HG02571 (cell line): ENCODE results near the gene RNH1.
"Not testable (repeated sequence)": the region's sequence is repeated elsewhere in the genome, so short reads cannot be mapped to it uniquely, and the experiment has no call there.

ENCODE experiments used
- ATAC-seq: cut with Tn5 transposase; IDR thresholded peaks from one replicate; pipeline ENCODE4 v1.9.1; 2021; ENCODE audit warnings: mild to moderate bottlenecking, moderate library complexity; ENCODE audit not compliant: unreplicated experiment

Gene RNH1

GRCh38 chr11:477052-477715, 29.9 kb downstream of the RNH1 start:
- ATAC-seq, result no peak

GRCh38 chr11:476416-476815, 30.6 kb downstream of the RNH1 start:
- no peak for ATAC-seq

GRCh38 chr11:475941-476340, 31.1 kb downstream of the RNH1 start:
- no peak for ATAC-seq

GRCh38 chr11:474914-475506, 32.0 kb downstream of the RNH1 start:
- no peak for ATAC-seq

- ATAC-seq, result no peak
These were observed 32.9 kb downstream of the RNH1 start for GRCh38 chr11:473962-474785.

- ATAC-seq, result no peak
These were observed 33.6 kb downstream of the RNH1 start for GRCh38 chr11:473415-473814.

- no peak for ATAC-seq
These were observed 34.2 kb downstream of the RNH1 start for GRCh38 chr11:472816-473215.

GRCh38 chr11:472272-472671, 34.8 kb downstream of the RNH1 start:
- no peak for ATAC-seq

- ATAC-seq, result no peak
These were observed 35.4 kb downstream of the RNH1 start for GRCh38 chr11:471468-472145.

- no peak for ATAC-seq
These were observed 37.1 kb downstream of the RNH1 start for GRCh38 chr11:469684-470560.

- not testable (repeated sequence) for ATAC-seq
These were observed 37.9 kb downstream of the RNH1 start for GRCh38 chr11:469026-469683.

GRCh38 chr11:468493-468892, 38.5 kb downstream of the RNH1 start:
- ATAC-seq, result no peak

GRCh38 chr11:468036-468435, 39.0 kb downstream of the RNH1 start:
- ATAC-seq, result no peak

- no peak for ATAC-seq
These were observed 41.0 kb downstream of the RNH1 start for GRCh38 chr11:465896-466530.

- no peak for ATAC-seq
These were observed 42.7 kb downstream of the RNH1 start for GRCh38 chr11:464316-464715.

GRCh38 chr11:462107-462890, 44.7 kb downstream of the RNH1 start:
- no peak for ATAC-seq

GRCh38 chr11:461626-462025, 45.4 kb downstream of the RNH1 start:
- ATAC-seq, result no peak

- no peak for ATAC-seq
These were observed 46.5 kb downstream of the RNH1 start for GRCh38 chr11:460331-461199.
